ENCODE data around the gene CYP51A1. TPM values are rescaled to one million over a fixed set of nuclear protein-coding genes. Genes with fewer than 3 reads are reported as not detected.

The CYP51A1 gene
- 53.6 and 77.9 TPM in 2 replicates for total RNA-seq

GRCh38 chr7:92134271-92135051 is at the start of gene CYP51A1:
CYP51A1 (minus strand) TSS chr7:92134477; CDS start chr7:92134364, 113 bp downstream.

DNA sequence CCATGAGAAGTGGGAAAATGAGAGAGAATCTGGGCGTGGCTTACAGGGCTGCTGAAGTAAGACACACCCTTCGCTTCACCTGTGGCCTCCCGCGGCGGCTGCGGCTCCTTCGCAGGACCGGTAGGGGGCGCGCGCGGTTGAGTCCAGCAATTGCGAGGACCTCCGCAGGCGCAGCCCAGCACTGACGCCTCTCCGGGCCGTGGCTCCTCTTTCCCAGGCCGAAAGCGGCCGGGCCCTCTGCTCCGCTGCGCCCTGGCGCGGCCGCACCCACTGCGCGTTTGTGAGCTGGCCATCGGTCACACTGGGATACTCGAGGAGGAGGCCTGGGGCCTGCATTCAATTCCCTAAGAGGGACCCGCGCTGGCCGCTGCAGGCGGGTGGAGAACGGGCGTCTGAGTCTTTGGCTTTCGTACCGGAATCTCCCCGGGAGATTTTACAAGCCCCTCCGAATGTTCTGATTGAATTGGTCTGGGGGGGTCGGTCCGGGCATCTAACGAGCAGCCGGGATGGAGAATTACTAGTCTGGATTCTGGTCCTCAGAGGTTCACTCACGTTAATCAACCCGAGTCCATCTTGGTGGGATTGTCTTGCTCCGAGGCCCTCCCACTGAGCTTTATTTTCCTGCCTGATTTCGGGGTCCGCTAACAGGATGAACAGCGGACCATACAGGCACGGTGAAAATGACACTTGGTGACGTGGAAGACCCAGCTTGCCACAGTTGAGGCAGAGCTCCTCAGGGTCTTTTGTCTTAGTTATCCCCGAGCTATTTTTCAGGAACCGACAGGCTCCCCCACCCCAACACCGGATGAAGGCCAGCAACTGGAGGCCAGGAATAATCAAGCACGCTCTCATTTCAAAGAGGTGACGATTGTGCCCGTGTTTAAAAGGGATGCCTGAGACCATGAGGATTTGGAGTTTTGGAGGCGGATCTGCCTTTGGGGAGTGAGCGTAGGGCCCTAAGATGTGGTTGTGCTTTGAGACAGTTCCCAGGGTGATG is 44.9 kb upstream of the CYP51A1 start, which contains the start of gene LRRD1:
TSS of gene LRRD1 (minus strand) at position 215 of the 997 bp plus-strand sequence. CDS start 13,940 bp downstream, outside the sequence.

Other genes starting within 250 kb of the CYP51A1 start
- gene AKAP9, start 193.6 kb downstream of the CYP51A1 start, total RNA-seq = 12.7 and 14.7 TPM in 2 replicates
- gene LRRD1, start 44.7 kb upstream of the CYP51A1 start, total RNA-seq = not detected in 2 replicates
- 15.2 and 17.3 TPM in 2 replicates for gene KRIT1, start 111.4 kb upstream of the CYP51A1 start, total RNA-seq
- 23.8 and 27.1 TPM in 2 replicates for gene ANKIB1, start 111.5 kb upstream of the CYP51A1 start, total RNA-seq

Measured in mesangial cell (primary cell).